ENCODE measurements around the gene CDKAL1. TPM values are rescaled to one million over a fixed set of nuclear protein-coding genes. Genes with fewer than 3 reads are reported as not detected.

Gene CDKAL1
- total and polyA plus RNA-seq, 2 of the 8 experiments (the other 6 are each of a cell fraction or from before 2014, with no cell fraction given), result 8.4 to 24.6 TPM

- no peak overlapping the region for H4K8ac ChIP-seq (ENCODE audit: extremely low read depth, insufficient read depth, low read length)
- no peak overlapping the region for H3K18ac ChIP-seq (ENCODE audit: extremely low read depth, low read length)
- 81% methylated on average over 1 of the region's 1 CpG; no CpG with 5 or more reads in 1 of the 2 experiments for WGBS, 2 experiments (ENCODE audit: extremely low coverage in 1 of 2, insufficient coverage in 1 of 2, insufficient read length in 1 of 2, insufficient replicate concordance in 2 of 2, low coverage in 1 of 2, low lambda C conversion rate in 2 of 2, missing lambda C conversion rate in 1 of 2)
- H3K9me3 ChIP-seq (ENCODE audit: insufficient read depth in 2 of 2, low read depth in 1 of 2, low read length in 1 of 2), result no peaks in the 10 kb centered on the region
- no peak overlapping the region for H3K9ac ChIP-seq (replicated peaks in 1 of 4; ENCODE audit: extremely low read depth in 1 of 4, low read depth in 3 of 4, low read length in 3 of 4)
- no peak overlapping the region for H3K4me3 ChIP-seq (ENCODE audit: extremely low read depth in 1 of 4, insufficient read depth in 2 of 4, low read depth in 3 of 4, low read length in 4 of 4)
- H2BK120ac ChIP-seq (replicated peaks; ENCODE audit: low read depth, low read length), result no peak overlapping the region
- no peak overlapping the region for H3K14ac ChIP-seq (ENCODE audit: insufficient read length)
- FAIRE-seq (no peak), DNase-seq (ENCODE audit: low read depth in 1 of 2, low spot score in 2 of 2) (no peak)
- no peaks in the 10 kb centered on the region for H3K27me3 ChIP-seq (replicated peaks in 1 of 4; ENCODE audit: control insufficient read depth in 3 of 4, extremely low read depth in 1 of 4, insufficient read depth in 3 of 4, low read length in 3 of 4)
- no peak overlapping the region for H2BK5ac ChIP-seq (ENCODE audit: low read depth, low read length)
- no peak overlapping the region for H3K56ac ChIP-seq (replicated peaks; ENCODE audit: insufficient read length, low read depth, low read length)
- H3K23me2 ChIP-seq (ENCODE audit: low read depth, low read length), result no peaks in the 10 kb centered on the region; the same call in 1 of the 2 replicates
- H3K23ac ChIP-seq (ENCODE audit: insufficient read length), result no peak overlapping the region
- 0 out of 4 replicates have a peak, but pooled peaks cover 0 to 3% of the 10 kb centered on the region in 2 experiments for H3K79me2 ChIP-seq (ENCODE audit: control insufficient read depth in 1 of 2, insufficient read depth in 2 of 2, low read length in 2 of 2)
- no peak overlapping the region for H4K5ac ChIP-seq (ENCODE audit: insufficient read length, low read depth, low read length)
- no peaks in the 10 kb centered on the region for H3K4me1 ChIP-seq (replicated peaks in 1 of 4; ENCODE audit: control insufficient read depth in 3 of 4, insufficient read depth in 4 of 4, low read length in 3 of 4)
- no peak overlapping the region for H2BK12ac ChIP-seq (ENCODE audit: low read depth, low read length)
- H3K27ac ChIP-seq (ENCODE audit: low read depth, low read length), result no peak overlapping the region
- H3K36me3 ChIP-seq (ENCODE audit: control insufficient read depth in 2 of 4, insufficient read depth in 4 of 4, low read length in 3 of 4), result no peaks in the 10 kb centered on the region
- H3K4ac ChIP-seq (replicated peaks; ENCODE audit: insufficient read length, low read depth, low read length), result no peak overlapping the region
- H4K91ac ChIP-seq (replicated peaks; ENCODE audit: insufficient read length, low read length), result no peak overlapping the region
- no peaks in the 10 kb centered on the region for H4K20me1 ChIP-seq (replicated peaks in 1 of 2; ENCODE audit: control insufficient read depth in 1 of 2, insufficient read depth in 2 of 2, low read length in 2 of 2)
- H2BK20ac ChIP-seq (ENCODE audit: low read length), result no peak overlapping the region
- no peaks in the 10 kb centered on the region; the same call in 1 of the 2 replicates for H3K79me1 ChIP-seq (ENCODE audit: low read depth, low read length)
- no peak overlapping the region for H2AFZ ChIP-seq (ENCODE audit: low read length)
- no peak overlapping the region for H2AK5ac ChIP-seq (ENCODE audit: low read depth, low read length)
- ChIA-PET CTCF (ENCODE audit: partially characterized antibody) (no interaction called here), POLR2A (ENCODE audit: partially characterized antibody) (no interaction called here)
- H3K4me2 ChIP-seq (ENCODE audit: insufficient read depth in 1 of 2, low read depth in 2 of 2, low read length in 2 of 2), result no peak overlapping the region
- TF ChIP-seq ATF3 (IDR thresholded peaks at IDR 0.05; ENCODE audit: insufficient read depth, low read depth, low read length), result no peak
- TF ChIP-seq KDM5A (IDR thresholded peaks at IDR 0.05; ENCODE audit: low read length), result no peak
- no peak for TF ChIP-seq CEBPB (IDR thresholded peaks at IDR 0.05; ENCODE audit: low read depth, low read length)
- TF ChIP-seq CBX8 (IDR thresholded peaks at IDR 0.05; ENCODE audit: borderline replicate concordance, low read depth, low read length), result no peak
- no peak for TF ChIP-seq ASH2L (IDR thresholded peaks at IDR 0.05; ENCODE audit: low read length)
- TF ChIP-seq POLR2AphosphoS5 (IDR thresholded peaks at IDR 0.05; ENCODE audit: low read depth, low read length), result no peak
- no peak for TF ChIP-seq TCF12 (IDR thresholded peaks at IDR 0.05; ENCODE audit: low read depth, low read length)
- TF ChIP-seq SIRT6 (IDR thresholded peaks at IDR 0.05; ENCODE audit: low read length), result no peak
- no peak for TF ChIP-seq YY1 (IDR thresholded peaks at IDR 0.05; ENCODE audit: low read depth, low read length)
- no peak for TF ChIP-seq SP4 (IDR thresholded peaks at IDR 0.05; ENCODE audit: low read length)
- no peak overlapping the region for H2BK15ac ChIP-seq (ENCODE audit: low read length)
Observed at GRCh38 chr6:20674664-20675063, 140.4 kb downstream of the CDKAL1 start.

Measured in H1 (cell line).